Measurements from ENCODE around the gene IRF2BP1.

Gene IRF2BP1, protein sequence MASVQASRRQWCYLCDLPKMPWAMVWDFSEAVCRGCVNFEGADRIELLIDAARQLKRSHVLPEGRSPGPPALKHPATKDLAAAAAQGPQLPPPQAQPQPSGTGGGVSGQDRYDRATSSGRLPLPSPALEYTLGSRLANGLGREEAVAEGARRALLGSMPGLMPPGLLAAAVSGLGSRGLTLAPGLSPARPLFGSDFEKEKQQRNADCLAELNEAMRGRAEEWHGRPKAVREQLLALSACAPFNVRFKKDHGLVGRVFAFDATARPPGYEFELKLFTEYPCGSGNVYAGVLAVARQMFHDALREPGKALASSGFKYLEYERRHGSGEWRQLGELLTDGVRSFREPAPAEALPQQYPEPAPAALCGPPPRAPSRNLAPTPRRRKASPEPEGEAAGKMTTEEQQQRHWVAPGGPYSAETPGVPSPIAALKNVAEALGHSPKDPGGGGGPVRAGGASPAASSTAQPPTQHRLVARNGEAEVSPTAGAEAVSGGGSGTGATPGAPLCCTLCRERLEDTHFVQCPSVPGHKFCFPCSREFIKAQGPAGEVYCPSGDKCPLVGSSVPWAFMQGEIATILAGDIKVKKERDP

GRCh38 chr19:45885556-45886426 lies at the start of gene IRF2BP1:
TSS of gene IRF2BP1 (minus strand) at chr19:45886141. CDS start at chr19:45885774, 367 bp downstream.
- peak; percentile 89 for DNase-seq (ENCODE audit: low read depth)

- DNase-seq (ENCODE audit: low read depth) = no peak
Observed at GRCh38 chr19:45935267-45935666, 49.3 kb upstream of the IRF2BP1 start.

DNA sequence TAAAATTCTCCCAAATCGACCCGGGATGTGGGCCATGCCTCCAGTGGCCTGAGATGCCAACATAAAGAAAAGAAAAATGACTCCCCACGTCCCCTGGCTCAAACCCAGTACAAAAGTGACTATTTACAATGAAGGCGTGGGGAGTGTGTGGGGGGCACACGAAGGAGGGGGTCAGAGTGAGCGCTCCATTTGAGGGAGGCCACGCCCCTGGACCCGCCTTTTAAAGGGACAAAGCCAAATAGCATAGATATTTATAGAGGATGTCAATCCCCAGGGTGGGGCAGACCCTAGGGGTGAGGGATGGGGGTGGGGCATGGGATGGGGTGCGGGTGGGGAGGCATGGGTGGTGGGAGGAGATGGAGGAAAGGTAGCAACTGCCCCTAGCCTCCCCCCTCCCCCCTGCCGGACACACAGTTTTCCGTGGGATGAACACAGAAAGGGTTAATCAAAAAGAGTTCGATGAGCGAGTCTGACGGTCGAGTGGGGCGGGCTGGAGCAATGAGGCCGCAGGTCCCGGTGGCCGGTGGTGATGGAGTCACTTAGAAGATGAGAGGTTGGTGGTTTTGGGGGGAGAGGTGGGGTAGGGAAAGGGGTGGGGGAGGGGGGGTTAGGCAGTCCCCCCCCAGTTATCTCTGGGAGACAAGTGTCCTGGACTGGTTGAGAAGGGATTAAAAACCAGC lies 48.8 kb upstream of the IRF2BP1 start:
- no peak for DNase-seq (ENCODE audit: low read depth)

GRCh38 chr19:45933759-45934158 lies 47.8 kb upstream of the IRF2BP1 start:
- no peak for DNase-seq (ENCODE audit: low read depth)

DNA sequence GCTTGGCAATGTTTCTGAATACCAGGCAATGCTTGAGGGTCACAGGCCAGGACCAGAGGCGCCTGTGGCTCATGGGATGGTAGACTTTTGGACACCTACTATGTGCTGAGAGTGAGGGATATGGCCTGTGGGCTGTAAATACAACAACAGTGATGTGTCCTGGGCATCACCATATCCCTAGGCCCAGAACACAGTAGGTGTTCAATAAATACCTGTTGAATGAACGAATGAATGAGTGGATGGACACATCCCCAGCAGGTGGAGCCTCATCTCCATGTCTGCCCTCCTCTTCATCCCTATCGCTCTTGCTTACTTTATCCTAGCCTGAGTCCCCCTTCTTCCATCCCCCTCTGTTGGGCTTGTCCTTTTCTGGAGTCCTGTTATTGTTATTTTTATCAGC lies 45.1 kb upstream of the IRF2BP1 start:
- DNase-seq (ENCODE audit: low read depth) = no peak

GRCh38 chr19:45929247-45929646 lies 43.3 kb upstream of the IRF2BP1 start:
- no peak for DNase-seq (ENCODE audit: low read depth)

DNA sequence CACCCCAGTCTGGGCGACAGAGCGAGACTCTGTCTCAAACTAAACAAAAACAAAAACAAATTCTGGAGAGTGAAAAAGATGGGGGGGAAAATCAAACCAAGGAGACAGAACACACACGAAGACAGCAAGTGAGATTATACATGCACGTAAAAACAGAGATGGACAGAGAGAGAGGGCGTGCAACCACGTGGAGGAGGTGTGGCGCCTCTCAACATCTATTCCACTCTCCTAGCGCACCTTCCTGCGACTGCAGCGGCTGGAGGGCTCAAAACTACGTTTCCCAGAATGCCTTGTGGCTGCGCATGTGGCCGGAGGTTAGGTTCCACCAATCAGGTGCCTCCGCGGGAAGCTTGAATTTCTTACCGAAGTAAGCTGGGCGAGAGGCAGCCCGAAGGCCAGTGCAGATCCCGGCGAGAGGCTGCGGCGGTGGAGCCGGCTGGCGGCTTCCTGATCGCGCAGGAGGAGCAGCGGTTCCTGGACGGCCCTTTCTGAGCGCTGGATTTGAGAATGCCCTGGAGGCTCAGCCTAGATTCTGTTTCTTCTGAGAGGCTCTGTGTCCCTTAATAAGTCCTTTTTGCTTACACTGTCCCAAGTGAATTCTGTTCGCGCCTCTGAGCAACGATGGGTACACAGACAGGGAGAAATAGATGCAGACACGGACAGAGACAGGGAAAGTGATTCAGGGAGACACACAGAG lies 41.8 kb upstream of the IRF2BP1 start:
- peak; percentile 81 for DNase-seq (ENCODE audit: low read depth)

DNA sequence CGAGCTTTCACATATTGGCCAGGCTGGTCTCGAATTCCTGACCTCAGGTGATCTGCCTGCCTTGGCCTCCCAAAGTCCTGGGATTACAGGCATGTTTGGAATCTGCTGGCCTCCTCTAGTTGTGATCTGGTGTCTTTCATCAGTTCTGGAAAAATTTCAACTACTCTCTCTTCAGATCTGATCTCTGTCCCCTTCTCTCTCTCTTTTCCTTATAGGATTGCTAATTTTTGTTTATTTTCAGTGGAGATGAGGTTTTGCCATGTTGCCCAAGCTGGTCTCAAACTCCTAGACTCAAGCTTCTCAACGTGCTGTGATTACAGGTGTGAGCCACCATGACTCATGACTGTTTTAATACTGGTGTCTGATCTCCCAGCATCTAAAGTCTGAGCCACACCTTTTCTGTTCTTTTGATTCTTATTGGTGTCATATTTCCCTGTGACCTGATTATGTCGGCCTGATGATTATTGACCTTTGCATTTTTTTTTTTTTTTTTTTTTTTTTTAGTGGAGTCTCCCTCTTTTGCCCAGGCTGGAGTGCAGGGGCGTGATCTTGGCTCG lies 39.0 kb upstream of the IRF2BP1 start:
- no peak for DNase-seq (ENCODE audit: low read depth)

DNA sequence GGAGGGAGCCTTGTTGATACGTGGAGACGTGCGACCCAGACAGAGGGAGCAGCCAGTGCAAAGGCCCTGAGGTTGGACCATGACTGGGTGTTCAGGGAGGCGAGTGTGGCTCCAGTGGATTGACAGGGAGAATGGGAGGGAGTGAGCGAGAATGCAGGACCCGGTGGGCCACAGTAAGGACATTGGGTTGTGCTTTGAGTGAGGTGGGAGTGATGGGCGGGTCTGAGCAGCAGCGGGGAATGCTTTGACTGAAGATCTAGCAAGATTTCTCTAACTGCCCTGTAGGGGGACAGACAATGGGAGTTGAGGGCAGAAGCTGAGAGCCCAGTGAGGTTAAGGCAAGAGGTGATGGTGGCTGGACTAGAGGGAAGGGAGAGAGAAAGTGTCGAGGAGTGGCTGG lies 36.3 kb upstream of the IRF2BP1 start:
- no peak for DNase-seq (ENCODE audit: low read depth)

- no peak for DNase-seq (ENCODE audit: low read depth)
Observed at GRCh38 chr19:45920458-45920857, 34.5 kb upstream of the IRF2BP1 start.

DNA sequence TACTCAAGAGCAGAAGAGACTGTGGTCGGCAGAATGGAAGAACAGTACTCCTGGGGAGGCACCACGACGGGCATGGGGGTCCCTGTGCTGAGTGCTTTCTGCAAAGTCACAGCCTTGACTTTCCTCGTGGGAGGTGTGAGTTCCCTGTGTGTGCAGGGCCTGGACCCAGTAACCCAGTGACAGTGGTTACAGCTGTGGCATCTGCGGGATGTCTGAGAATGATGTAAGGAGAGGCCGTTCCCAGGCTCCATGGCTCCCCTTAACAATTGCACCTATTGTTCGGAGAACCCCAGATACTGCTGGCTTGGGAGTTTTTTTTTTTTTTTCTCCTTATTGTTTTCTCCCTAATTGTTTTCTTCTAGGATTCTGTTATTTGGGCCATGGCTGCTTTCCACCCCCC lies 33.7 kb upstream of the IRF2BP1 start:
- DNase-seq (ENCODE audit: low read depth) = no peak

DNA sequence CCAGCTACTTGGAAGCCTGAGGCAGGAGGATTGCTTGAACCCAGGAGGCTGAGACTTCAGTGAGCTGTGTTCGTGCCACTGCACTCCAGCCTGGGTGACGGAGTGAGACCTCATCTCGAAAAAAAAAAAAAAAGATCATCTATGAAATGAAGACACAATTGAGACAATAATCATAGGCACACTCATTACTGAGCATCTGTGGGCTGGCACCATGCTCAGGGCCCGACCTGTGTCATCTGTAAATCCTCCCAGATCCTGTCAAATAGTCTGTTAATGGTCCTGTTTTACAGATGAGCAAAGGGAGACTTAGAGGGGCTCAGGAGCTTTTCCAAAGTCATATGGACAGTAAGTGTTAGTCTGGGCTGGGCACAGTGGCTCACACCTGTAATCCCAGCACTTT lies 32.8 kb upstream of the IRF2BP1 start:
- DNase-seq (ENCODE audit: low read depth) = no peak

DNA sequence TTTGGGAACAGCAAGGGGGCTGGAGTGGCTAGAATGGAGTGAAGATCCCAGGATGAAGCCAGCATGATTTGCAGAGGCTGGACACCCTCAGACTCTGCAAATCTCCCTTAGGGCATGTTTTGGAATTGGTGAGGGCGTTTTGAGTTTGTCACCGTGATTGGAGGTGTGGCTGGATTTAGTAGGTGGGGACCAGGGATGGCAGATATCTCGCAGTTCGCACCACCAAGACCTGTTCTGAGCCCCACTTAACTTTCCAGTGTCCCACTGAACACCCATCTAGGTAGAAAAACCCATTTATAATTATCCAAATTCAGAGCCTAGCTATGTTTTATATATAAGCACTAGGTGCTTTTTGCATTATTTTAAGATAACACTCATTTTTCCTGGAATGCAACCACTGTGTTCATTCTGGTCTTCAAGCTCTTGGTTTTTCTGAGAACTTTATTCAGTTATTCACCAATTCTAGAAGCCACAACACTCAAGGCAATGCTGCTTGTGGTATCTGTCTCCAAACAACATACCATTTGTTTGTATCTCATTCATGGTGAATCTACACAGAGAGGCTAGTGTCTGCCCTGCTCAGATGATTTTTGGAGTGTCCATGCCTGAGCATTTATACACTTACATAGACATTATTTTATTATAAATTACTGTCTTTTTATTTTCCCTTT lies 31.6 kb upstream of the IRF2BP1 start:
- no peak for DNase-seq (ENCODE audit: low read depth)

GRCh38 chr19:45913874-45914830 lies 28.2 kb upstream of the IRF2BP1 start, which contains the start of gene NANOS2:
TSS of gene NANOS2 (minus strand) at chr19:45914778. CDS start at chr19:45914693, 85 bp downstream.
- no peak for DNase-seq (ENCODE audit: low read depth)

- DNase-seq (ENCODE audit: low read depth) = no peak
Observed at GRCh38 chr19:45911291-45911690, 25.4 kb upstream of the IRF2BP1 start.

GRCh38 chr19:45908956-45909355 lies 23.0 kb upstream of the IRF2BP1 start:
- no peak for DNase-seq (ENCODE audit: low read depth)

DNA sequence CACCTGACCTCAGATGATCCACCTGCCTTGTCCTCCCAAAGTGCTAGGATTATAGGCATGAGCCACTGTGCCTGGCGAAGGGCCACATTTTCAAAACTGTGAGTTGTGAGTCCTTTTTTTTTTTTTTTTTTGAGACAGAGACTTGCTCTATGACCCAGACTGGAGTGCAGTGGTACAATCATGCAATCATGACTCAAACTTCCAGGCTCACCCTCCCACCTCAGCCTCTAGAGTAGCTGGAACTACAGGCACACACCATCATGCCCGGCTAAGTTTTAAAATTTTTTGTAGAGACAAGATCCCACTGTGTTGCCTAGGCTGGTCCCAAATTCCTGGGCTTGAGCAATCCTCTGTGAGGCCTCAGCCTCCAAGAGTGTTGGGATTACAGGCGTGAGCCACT lies 20.3 kb upstream of the IRF2BP1 start:
- peak; percentile 63 for DNase-seq (ENCODE audit: low read depth)

GRCh38 chr19:45905011-45905410 lies 19.1 kb upstream of the IRF2BP1 start:
- no peak for DNase-seq (ENCODE audit: low read depth)
